SU-DHL-6 (cell line): ENCODE results near the gene U2AF1L4.

Experiments
- H2AFZ ChIP-seq: fragments of 200-600 bp; sonication (generic); 2 replicates; pipeline ENCODE4 v1.6.1; 2014; ENCODE audit warnings: low read depth, mild to moderate bottlenecking, moderate library complexity, mixed read lengths, antibody characterized with exemption, low read length; ENCODE audit not compliant: severe bottlenecking
- H3F3A ChIP-seq: fragments of 200-600 bp; shearing (Covaris generic); 2 replicates; pipeline ENCODE4 v1.6.0; 2016; ENCODE audit warnings: antibody characterized with exemption, mild to moderate bottlenecking; ENCODE audit not compliant: insufficient read depth
- H3K27ac ChIP-seq: fragments of 200-600 bp; sonication (generic); 2 replicates; pipeline ENCODE4 v1.5.1; 2016; ENCODE audit warnings: low read depth, mild to moderate bottlenecking, low read length, moderate library complexity, mixed read lengths
- H3K27me3 ChIP-seq: fragments of 200-600 bp; sonication (generic), shearing (Covaris generic); 2 replicates; pipeline ENCODE4 v1.6.0; 2014; ENCODE audit warnings: mild to moderate bottlenecking, low read length
- H3K36me3 ChIP-seq: fragments of 200-600 bp; sonication (generic); 2 replicates; pipeline ENCODE4 v1.6.1; 2014; ENCODE audit warnings: mild to moderate bottlenecking, low read length, mixed read lengths
- H3K4me2 ChIP-seq: fragments of 300-600, 200-600 bp; shearing (Covaris generic), sonication (generic); 2 replicates; pipeline ENCODE4 v1.6.0; 2014; ENCODE audit warnings: low read length, low read depth, mild to moderate bottlenecking; ENCODE audit not compliant: poor library complexity, severe bottlenecking
- H3K4me3 ChIP-seq: fragments of 200-600 bp; sonication (generic); 2 replicates; pipeline ENCODE4 v1.5.1; 2014; ENCODE audit warnings: antibody characterized with exemption, low read length, mild to moderate bottlenecking, mixed read lengths; ENCODE audit not compliant: insufficient read depth, poor library complexity, severe bottlenecking
- H3K79me2 ChIP-seq: fragments of 200-600 bp; sonication (generic); 2 replicates; pipeline ENCODE4 v1.6.1; 2014; ENCODE audit warnings: mild to moderate bottlenecking, low read length, moderate library complexity; ENCODE audit not compliant: insufficient read depth
- H3K9ac ChIP-seq: fragments of 200-600 bp; sonication (generic); 2 replicates; pipeline ENCODE4 v1.7.0; 2014; ENCODE audit warnings: mild to moderate bottlenecking, low read length
- H3K9me2 ChIP-seq: fragments of 200-600 bp; sonication (generic); replicated peaks from 2 replicates; pipeline ENCODE4 v1.6.1; 2014; ENCODE audit warnings: low read length; ENCODE audit not compliant: insufficient read depth
- H3K9me3 ChIP-seq: fragments of 200-600 bp; sonication (generic); 2 replicates; pipeline ENCODE4 v1.6.1; 2014; ENCODE audit warnings: low read length, mixed read lengths; ENCODE audit not compliant: insufficient read depth
- H4K20me1 ChIP-seq: fragments of 200-600 bp; sonication (generic); 2 replicates; pipeline ENCODE4 v1.6.1; 2014; ENCODE audit warnings: low read depth, mild to moderate bottlenecking, antibody characterized with exemption, low read length, moderate library complexity, mixed read lengths
- CTCF ChIP-seq: fragments of 200-600 bp; sonication (generic); IDR thresholded peaks from one replicate; pipeline ENCODE4 v1.5.1; 2017; ENCODE audit warnings: antibody characterized with exemption, mild to moderate bottlenecking, low read length, moderate library complexity; ENCODE audit not compliant: insufficient read depth, poor library complexity, severe bottlenecking
- EZH2phosphoT487 ChIP-seq: fragments of 200-600 bp; sonication (generic), shearing (Covaris generic); conservative IDR thresholded peaks from 2 replicates; pipeline ENCODE4 v1.6.1; 2018; ENCODE audit warnings: mild to moderate bottlenecking, antibody characterized with exemption, low read length, moderate library complexity, mixed read lengths

Gene U2AF1L4

GRCh38 chr19:35757231-35757748, 12.1 kb upstream of the U2AF1L4 start:
- no peak for TF ChIP-seq EZH2phosphoT487
- no peak for TF ChIP-seq CTCF
- peak overlapping the region; percentile 84 for H3K4me2 ChIP-seq
- no peak overlapping the region for H2AFZ ChIP-seq

GRCh38 chr19:35756377-35757230, 11.4 kb upstream of the U2AF1L4 start, which contains the start of gene HSPB6:
TSS of gene HSPB6 (minus strand) at chr19:35757029. CDS start at chr19:35757008, 21 bp downstream.
- peaks cover 17% of the 10 kb centered on the region for H3K79me2 ChIP-seq
- no peaks in the 10 kb centered on the region for H3K9me2 ChIP-seq
- H3F3A ChIP-seq, result no peaks in the 10 kb centered on the region
- peak within 1 kb of the TSS; percentile 81 for H3K9ac ChIP-seq
- peak within 1 kb of the TSS; percentile 66 for H3K27ac ChIP-seq
- no peak within 1 kb of the TSS for H2AFZ ChIP-seq
- no peaks in the 10 kb centered on the region for H3K36me3 ChIP-seq
- no peaks in the 10 kb centered on the region for H4K20me1 ChIP-seq
- peak within 1 kb of the TSS; percentile 69 for H3K4me3 ChIP-seq
- TF ChIP-seq EZH2phosphoT487 (no peak), CTCF (no peak)
- H3K9me3 ChIP-seq, result no peaks in the 10 kb centered on the region
- H3K27me3 ChIP-seq, result no peaks in the 10 kb centered on the region
- peak within 1 kb of the TSS; percentile 84 for H3K4me2 ChIP-seq

More at GRCh38 chr19:35757231-35757748, 12.1 kb upstream of the U2AF1L4 start:
- Histone ChIP-seq H3K79me2 (peaks cover 17% of the 10 kb centered on the region), H3K36me3 (no peaks in the 10 kb centered on the region), H3F3A (no peaks in the 10 kb centered on the region), H3K9ac (peak overlapping the region; percentile 81), H3K9me2 (no peaks in the 10 kb centered on the region), H4K20me1 (no peaks in the 10 kb centered on the region), H3K4me3 (peak overlapping the region; percentile 69), H3K27ac (peak overlapping the region; percentile 66), H3K9me3 (no peaks in the 10 kb centered on the region), H3K27me3 (no peaks in the 10 kb centered on the region)

GRCh38 chr19:35755550-35756376, 10.5 kb upstream of the U2AF1L4 start:
- Histone ChIP-seq H4K20me1 (no peaks in the 10 kb centered on the region), H3K4me3 (no peak overlapping the region), H3K27ac (no peak overlapping the region), H2AFZ (no peak overlapping the region), H3K79me2 (peaks cover 17% of the 10 kb centered on the region), H3K9me3 (no peaks in the 10 kb centered on the region), H3K4me2 (no peak overlapping the region), H3K9me2 (no peaks in the 10 kb centered on the region), H3K9ac (no peak overlapping the region), H3K36me3 (no peaks in the 10 kb centered on the region), H3F3A (no peaks in the 10 kb centered on the region), H3K27me3 (no peaks in the 10 kb centered on the region)
- TF ChIP-seq CTCF (no peak), EZH2phosphoT487 (no peak)
